Omental fat pad (tissue), 4 donors: ENCODE data around the gene METTL5. TPM values are rescaled to one million over a fixed set of nuclear protein-coding genes. Genes with fewer than 3 reads are reported as not detected.

Experiments used
- ATAC-seq: fragments of 150-250 bp; one replicate; pipeline ENCODE4 v1.9.1; 2016; ENCODE audit warnings: mild to moderate bottlenecking, moderate library complexity; ENCODE audit not compliant: low FRiP score
- DNase-seq: peaks from one replicate; pipeline ENCODE4 v3.0.0-alpha.2; 2019; ENCODE audit warnings: low spot score
- CTCF ChIP-seq, 3 donors: fragments of 450-650 bp; IDR thresholded peaks; one replicate each; pipeline ENCODE4 v1.5.1; 2016 to 2017; ENCODE audit warnings: antibody characterized with exemption in 3 of 3, mild to moderate bottlenecking in 3 of 3, moderate library complexity in 2 of 3
- total RNA-seq, 4 donors: library from RNA; depleted of rRNA; stranded (reverse); fragments of >200 nt; gene quantifications; one replicate each; pipeline ENCODE4 v1.1.0, GENCODE V29; 2016

Gene METTL5
- total RNA-seq, 4 donors from 2014 or later, result 27.4 to 63.2 (median 39.0) TPM

GRCh38 chr2:169775354-169775753 lies 49.4 kb downstream of the METTL5 start:
- ATAC-seq, result no peak
- TF ChIP-seq CTCF (IDR thresholded peaks at IDR 0.05), result no peak
- DNase-seq, result no peak

GRCh38 chr2:169772651-169773050 lies 52.1 kb downstream of the METTL5 start:
- no peak for TF ChIP-seq CTCF (IDR thresholded peaks at IDR 0.05)
- ATAC-seq, result no peak
- DNase-seq, result no peak

- DNase-seq, result no peak
- no peak for TF ChIP-seq CTCF (IDR thresholded peaks at IDR 0.05)
- no peak for ATAC-seq
Observed at GRCh38 chr2:169771612-169772011, 53.1 kb downstream of the METTL5 start.

GRCh38 chr2:169771021-169771420 lies 53.7 kb downstream of the METTL5 start:
- no peak for ATAC-seq
- TF ChIP-seq CTCF (IDR thresholded peaks at IDR 0.05), result no peak
- no peak for DNase-seq

GRCh38 chr2:169768262-169768995 lies 56.3 kb downstream of the METTL5 start:
- ATAC-seq, result peak; percentile 28
- no peak for DNase-seq

GRCh38 chr2:169767243-169767888 lies 57.3 kb downstream of the METTL5 start:
- ATAC-seq (peak; percentile 48), DNase-seq (peak; percentile 48)
- TF ChIP-seq CTCF (IDR thresholded peaks at IDR 0.05), result peak in 1 of 3 donors; percentile 16

More at GRCh38 chr2:169768262-169768995, 56.3 kb downstream of the METTL5 start:
- no peak for TF ChIP-seq CTCF (IDR thresholded peaks at IDR 0.05)

- ATAC-seq (no peak), DNase-seq (no peak)
- TF ChIP-seq CTCF (IDR thresholded peaks at IDR 0.05), result no peak
Observed at GRCh38 chr2:169765523-169765922, 59.2 kb downstream of the METTL5 start.
